NCI-H2171 treated with DMSO at 0.1 percent for 48 hours (cell line): ENCODE data around the gene RCOR1.

ENCODE experiments used
- DNase-seq: peaks from one replicate; lab custom pipeline; 2025; lab: John Stamatoyannopoulos, UW

Gene RCOR1

GRCh38 chr14:102678394-102678793 lies 85.9 kb downstream of the RCOR1 start:
- no peak for DNase-seq

- DNase-seq, result no peak
Measured at GRCh38 chr14:102683399-102684297, 91.2 kb downstream of the RCOR1 start.

GRCh38 chr14:102684298-102684663 lies 91.8 kb downstream of the RCOR1 start:
- DNase-seq, result no peak

- no peak for DNase-seq
Measured at GRCh38 chr14:102686196-102686801, 93.8 kb downstream of the RCOR1 start.

- DNase-seq, result no peak
Measured at GRCh38 chr14:102688290-102688689, 95.8 kb downstream of the RCOR1 start.

- no peak for DNase-seq
Measured at GRCh38 chr14:102690509-102691286, 98.2 kb downstream of the RCOR1 start.

GRCh38 chr14:102691763-102692162 lies 99.3 kb downstream of the RCOR1 start:
- no peak for DNase-seq

GRCh38 chr14:102692334-102692733 lies 99.9 kb downstream of the RCOR1 start:
- no peak for DNase-seq

GRCh38 chr14:102693006-102693755 lies 100.7 kb downstream of the RCOR1 start:
- no peak for DNase-seq

- DNase-seq, result peak; percentile 96
Measured at GRCh38 chr14:102694530-102695166, 102.2 kb downstream of the RCOR1 start.

GRCh38 chr14:102695167-102695555 lies 102.7 kb downstream of the RCOR1 start:
- DNase-seq, result no peak

GRCh38 chr14:102696332-102696731 lies 103.9 kb downstream of the RCOR1 start:
- no peak for DNase-seq

GRCh38 chr14:102696856-102697495 lies 104.5 kb downstream of the RCOR1 start:
- DNase-seq, result no peak

GRCh38 chr14:102697501-102697900 lies 105.1 kb downstream of the RCOR1 start:
- no peak for DNase-seq

- peak; percentile 20 for DNase-seq
Measured at GRCh38 chr14:102699416-102700110, 107.1 kb downstream of the RCOR1 start.

GRCh38 chr14:102708494-102708893 lies 116.0 kb downstream of the RCOR1 start:
- DNase-seq, result no peak

GRCh38 chr14:102711207-102711606 lies 118.8 kb downstream of the RCOR1 start:
- DNase-seq, result no peak

- DNase-seq, result no peak
Measured at GRCh38 chr14:102711946-102712345, 119.5 kb downstream of the RCOR1 start.

GRCh38 chr14:102717276-102717675 lies 124.8 kb downstream of the RCOR1 start:
- DNase-seq, result no peak

- DNase-seq, result no peak
Measured at GRCh38 chr14:102722646-102723045, 130.2 kb downstream of the RCOR1 start.
